M059J (cell line): ENCODE measurements around the gene TMEM87A. TPM values are rescaled to one million over a fixed set of nuclear protein-coding genes. Genes with fewer than 3 reads are reported as not detected.

ENCODE experiments used
- total RNA-seq: library from RNA; depleted of rRNA; stranded (reverse); fragments of >200 nt; shearing (Covaris generic); gene quantifications from 2 replicates; pipeline ENCODE4 v1.2.3, GENCODE V29; 2014; rRNA removed

The TMEM87A gene
- total RNA-seq, 1 experiment from 2014 or later = 75.6 TPM

Other genes with a start within 250 kb of the TMEM87A start
- 0.10 and 0.52 TPM in 2 replicates for gene PLA2G4D, start 178.9 kb downstream of the TMEM87A start, total RNA-seq
- gene PLA2G4F, start 116.8 kb downstream of the TMEM87A start, total RNA-seq = not detected in 2 replicates
- 23.5 and 31.5 TPM in 2 replicates for gene VPS39, start 65.1 kb downstream of the TMEM87A start, total RNA-seq
- 14.7 and 14.8 TPM in 2 replicates for gene GANC, start 232 bp downstream of the TMEM87A start, total RNA-seq
- gene CAPN3, start 86.1 kb upstream of the TMEM87A start, total RNA-seq = 0.34 TPM in 1 of 2 replicates, not detected in the other
- 13.8 and 27.8 TPM in 2 replicates for gene ZNF106, start 217.7 kb upstream of the TMEM87A start, total RNA-seq
- gene SNAP23, start 222.2 kb upstream of the TMEM87A start, total RNA-seq = 55.9 and 96.5 TPM in 2 replicates